HUES48 (cell line): ENCODE measurements around the gene ATAD2B.
"Not testable (repeated sequence)": the region's sequence is repeated elsewhere in the genome, so short reads cannot be mapped to it uniquely, and the experiment has no call there.

ENCODE experiments used
- H3K27ac ChIP-seq: one replicate; pipeline ENCODE4 v1.7.0; 2013; ENCODE audit warnings: low read depth, low read length, inconsistent platforms
- H3K27me3 ChIP-seq: 2 replicates; pipeline ENCODE4 v1.6.1; 2013; ENCODE audit warnings: mild to moderate bottlenecking, low read length; ENCODE audit not compliant: control insufficient read depth, insufficient read depth
- H3K36me3 ChIP-seq: 2 replicates; pipeline ENCODE4 v1.6.1; 2013; ENCODE audit warnings: low read length; ENCODE audit not compliant: control insufficient read depth, insufficient read depth
- H3K4me1 ChIP-seq: 2 replicates; pipeline ENCODE4 v1.6.1; 2013; ENCODE audit warnings: mild to moderate bottlenecking, low read length; ENCODE audit not compliant: control insufficient read depth, insufficient read depth
- H3K4me3 ChIP-seq: 2 replicates; pipeline ENCODE4 v1.5.1; 2013; ENCODE audit warnings: mild to moderate bottlenecking, low read depth, low read length
- H3K9ac ChIP-seq: 2 replicates; pipeline ENCODE4 v1.6.1; 2013; ENCODE audit warnings: mild to moderate bottlenecking, low read depth, low read length, moderate library complexity
- H3K9me3 ChIP-seq: 2 replicates; pipeline ENCODE4 v1.6.1; 2013; ENCODE audit warnings: low read length; ENCODE audit not compliant: control insufficient read depth, insufficient read depth

The ATAD2B gene

DNA sequence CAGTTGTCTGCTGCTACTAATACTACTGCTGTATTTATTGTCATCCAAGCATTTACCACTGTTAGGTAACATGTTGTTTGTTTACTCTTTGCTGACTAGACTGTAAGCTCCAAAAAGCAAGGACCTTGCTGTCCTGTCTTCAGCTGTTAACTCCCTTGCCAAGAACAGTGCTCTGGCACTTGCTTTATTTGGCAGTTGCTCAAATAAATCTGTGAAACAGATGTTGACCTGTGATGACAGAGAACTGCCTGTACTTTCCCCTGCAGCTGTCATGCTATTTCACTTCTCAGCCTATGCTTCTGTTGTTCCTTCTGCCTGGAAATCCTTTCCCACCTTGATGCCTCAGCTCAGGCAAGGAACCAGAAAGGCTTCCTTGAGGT, 181.2 kb downstream of the ATAD2B start:
- no peak overlapping the region for H3K27ac ChIP-seq

DNA sequence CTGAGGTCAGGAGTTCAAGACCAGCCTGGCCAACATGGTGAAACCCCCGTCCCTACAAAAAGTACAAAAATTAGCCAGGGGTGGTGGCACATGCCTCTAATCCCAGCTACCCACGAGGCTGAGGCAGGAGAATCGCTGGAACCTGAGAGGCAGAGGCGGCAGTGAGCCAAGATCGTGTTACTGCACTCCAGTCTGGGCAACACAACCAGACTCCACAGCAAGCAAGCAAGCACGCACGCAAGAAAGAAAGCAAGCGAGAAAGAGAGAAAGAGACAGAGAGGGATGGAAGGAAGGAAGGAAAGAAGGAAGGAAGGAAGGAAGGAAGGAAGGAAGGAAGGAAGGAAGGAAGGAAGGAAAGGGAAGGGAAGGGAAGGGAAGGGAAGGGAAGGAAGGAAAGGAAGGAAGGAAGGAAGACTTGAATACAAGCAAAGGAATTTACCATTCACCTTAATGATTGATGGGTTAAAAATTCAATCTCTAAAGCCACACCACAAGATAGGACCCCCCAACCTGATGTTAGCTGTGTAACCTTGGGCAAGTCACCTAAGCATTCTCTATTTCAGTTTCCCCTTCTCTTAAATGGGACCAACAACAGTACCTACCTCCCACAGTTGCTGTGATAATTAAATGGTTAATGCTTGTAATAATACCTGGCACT, 181.7 kb downstream of the ATAD2B start:
- no peak overlapping the region for H3K4me3 ChIP-seq
- peaks cover 11% of the 10 kb centered on the region for H3K4me1 ChIP-seq
- no peaks in the 10 kb centered on the region for H3K36me3 ChIP-seq
- H3K9me3 ChIP-seq, result no peaks in the 10 kb centered on the region
- H3K27me3 ChIP-seq, result no peaks in the 10 kb centered on the region
- H3K27ac ChIP-seq, result no peak overlapping the region
- no peak overlapping the region for H3K9ac ChIP-seq

More for the DNA sequence above, 181.2 kb downstream of the ATAD2B start:
- peaks cover 17% of the 10 kb centered on the region for H3K4me1 ChIP-seq
- no peak overlapping the region for H3K4me3 ChIP-seq
- no peak overlapping the region for H3K9ac ChIP-seq
- no peaks in the 10 kb centered on the region for H3K9me3 ChIP-seq
- H3K36me3 ChIP-seq, result no peaks in the 10 kb centered on the region
- no peaks in the 10 kb centered on the region for H3K27me3 ChIP-seq

GRCh38 chr2:23736783-23737182, 190.1 kb downstream of the ATAD2B start:
- H3K4me3 ChIP-seq, H3K9me3 ChIP-seq, H3K4me1 ChIP-seq, H3K9ac ChIP-seq, H3K27ac ChIP-seq, H3K36me3 ChIP-seq, H3K27me3 ChIP-seq: not testable (repeated sequence)

DNA sequence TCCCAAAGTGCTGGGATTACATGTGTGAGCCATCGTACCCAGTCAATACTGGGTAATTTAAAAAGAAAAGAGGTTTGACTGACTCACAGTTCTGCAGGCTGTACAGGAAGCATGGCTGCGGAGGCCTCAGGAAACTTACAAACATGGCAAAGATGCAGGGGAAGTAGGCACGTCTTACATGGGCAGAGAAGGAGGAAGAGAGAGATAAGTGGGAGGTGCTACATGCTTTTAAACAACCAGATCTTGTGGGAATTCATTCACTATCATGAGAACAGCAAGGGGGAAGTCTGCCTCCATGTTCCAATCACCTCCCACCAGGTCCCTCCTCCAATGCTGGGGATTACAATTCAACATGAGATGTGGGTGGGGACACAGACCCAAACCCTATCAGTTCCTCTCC, 192.5 kb downstream of the ATAD2B start:
- Histone ChIP-seq H3K4me1 (no peaks in the 10 kb centered on the region), H3K9ac (no peak overlapping the region), H3K36me3 (no peaks in the 10 kb centered on the region), H3K27ac (no peak overlapping the region), H3K27me3 (no peaks in the 10 kb centered on the region), H3K9me3 (peaks cover 4% of the 10 kb centered on the region; the same call in 1 of the 2 replicates), H3K4me3 (no peak overlapping the region)

DNA sequence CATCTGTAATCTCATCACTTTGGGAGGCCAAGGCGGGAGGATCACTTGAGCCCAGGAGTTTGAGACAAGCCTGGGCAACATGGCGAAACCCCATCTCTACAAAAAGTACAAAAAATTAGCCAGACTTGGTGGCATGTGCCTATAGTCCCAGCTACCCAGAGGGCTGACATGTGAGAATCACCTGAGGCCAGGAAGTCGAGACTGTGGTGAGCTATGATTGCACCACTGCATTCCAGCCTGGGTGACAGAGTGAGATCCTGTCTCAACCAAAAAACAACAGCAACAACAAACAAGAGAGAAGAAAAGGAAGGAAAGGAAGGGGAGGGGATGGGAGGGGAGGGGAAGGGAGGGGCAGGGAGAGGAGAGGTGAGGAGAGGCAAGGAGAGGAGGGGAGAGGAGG, 203.9 kb downstream of the ATAD2B start:
- H3K9me3 ChIP-seq, H3K27ac ChIP-seq, H3K9ac ChIP-seq, H3K4me1 ChIP-seq, H3K36me3 ChIP-seq, H3K4me3 ChIP-seq, H3K27me3 ChIP-seq: not testable (repeated sequence)

DNA sequence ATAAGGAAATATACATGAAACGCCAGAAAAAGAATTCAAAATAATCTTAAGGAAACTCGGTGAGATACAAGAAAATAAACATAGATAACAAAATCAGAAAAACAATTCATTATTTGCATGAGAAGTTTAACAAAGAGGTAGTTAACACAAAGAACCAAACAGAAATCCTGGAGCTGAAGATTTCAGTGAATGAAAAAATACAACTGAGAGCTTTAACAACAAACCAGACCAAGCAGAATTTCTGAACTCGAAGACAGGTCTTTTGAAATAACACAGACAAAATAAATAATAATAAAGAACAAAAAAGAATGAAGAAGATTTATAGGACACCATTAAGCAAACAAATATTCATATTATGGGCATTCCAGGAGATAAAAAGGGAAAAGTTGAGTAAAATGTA, 204.7 kb downstream of the ATAD2B start:
- Histone ChIP-seq H3K27me3 (no peaks in the 10 kb centered on the region), H3K4me3 (no peak overlapping the region), H3K9me3 (no peaks in the 10 kb centered on the region), H3K4me1 (no peaks in the 10 kb centered on the region), H3K9ac (no peak overlapping the region), H3K36me3 (no peaks in the 10 kb centered on the region), H3K27ac (no peak overlapping the region)

GRCh38 chr2:23721454-23721826, 205.5 kb downstream of the ATAD2B start:
- no peak overlapping the region for H3K4me3 ChIP-seq
- no peaks in the 10 kb centered on the region for H3K36me3 ChIP-seq
- no peaks in the 10 kb centered on the region for H3K4me1 ChIP-seq
- H3K27ac ChIP-seq, result no peak overlapping the region
- H3K9me3 ChIP-seq, result no peaks in the 10 kb centered on the region
- no peak overlapping the region for H3K9ac ChIP-seq
- H3K27me3 ChIP-seq, result no peaks in the 10 kb centered on the region

- Histone ChIP-seq H3K36me3 (no peaks in the 10 kb centered on the region), H3K27me3 (no peaks in the 10 kb centered on the region), H3K4me3 (no peak overlapping the region), H3K9ac (no peak overlapping the region), H3K9me3 (no peaks in the 10 kb centered on the region), H3K27ac (no peak overlapping the region), H3K4me1 (no peaks in the 10 kb centered on the region)
Observed at GRCh38 chr2:23720705-23721453, 206.0 kb downstream of the ATAD2B start.

GRCh38 chr2:23719716-23720115, 207.2 kb downstream of the ATAD2B start:
- Histone ChIP-seq H3K27ac (no peak overlapping the region), H3K4me3 (no peak overlapping the region), H3K36me3 (no peaks in the 10 kb centered on the region), H3K27me3 (no peaks in the 10 kb centered on the region), H3K4me1 (no peaks in the 10 kb centered on the region), H3K9ac (no peak overlapping the region), H3K9me3 (no peaks in the 10 kb centered on the region)

DNA sequence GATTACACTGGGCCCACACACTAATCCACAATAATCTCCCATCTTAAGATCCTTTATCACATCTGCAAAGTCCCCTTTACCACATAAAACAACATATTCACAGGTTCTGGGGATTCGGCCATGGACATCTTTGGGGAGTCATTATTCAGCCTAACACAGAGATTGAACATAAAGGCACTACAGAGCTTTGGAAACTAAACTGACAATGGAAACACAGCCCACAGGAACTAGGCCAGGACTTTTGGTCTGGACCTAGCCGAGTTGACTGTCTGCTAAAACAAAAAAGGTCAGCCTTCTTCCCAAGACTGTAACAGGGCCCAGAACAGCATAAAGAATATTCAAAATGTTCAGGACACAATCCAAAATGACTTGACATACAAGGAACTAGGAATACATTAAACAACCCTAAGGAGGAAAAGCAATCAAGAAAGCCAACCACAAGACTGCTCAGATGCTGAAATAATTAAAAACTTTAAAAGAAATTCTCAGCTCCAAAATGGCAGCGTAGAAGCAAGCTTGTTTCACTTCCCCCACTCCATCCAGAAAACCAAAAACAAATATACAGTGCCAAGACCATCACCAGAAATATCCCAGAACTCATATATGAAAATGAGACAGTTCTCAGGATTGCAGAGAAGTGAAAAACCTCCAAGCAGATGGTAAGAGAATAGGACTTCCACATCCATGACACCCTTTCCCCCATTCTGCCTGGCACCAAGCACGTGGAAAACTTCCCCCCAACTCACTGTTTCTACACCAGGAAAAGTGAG, 207.8 kb downstream of the ATAD2B start:
- H3K4me1 ChIP-seq, result no peaks in the 10 kb centered on the region
- no peaks in the 10 kb centered on the region for H3K36me3 ChIP-seq
- no peaks in the 10 kb centered on the region for H3K27me3 ChIP-seq
- H3K9ac ChIP-seq, result no peak overlapping the region
- no peaks in the 10 kb centered on the region for H3K9me3 ChIP-seq
- no peak overlapping the region for H3K4me3 ChIP-seq
- no peak overlapping the region for H3K27ac ChIP-seq

DNA sequence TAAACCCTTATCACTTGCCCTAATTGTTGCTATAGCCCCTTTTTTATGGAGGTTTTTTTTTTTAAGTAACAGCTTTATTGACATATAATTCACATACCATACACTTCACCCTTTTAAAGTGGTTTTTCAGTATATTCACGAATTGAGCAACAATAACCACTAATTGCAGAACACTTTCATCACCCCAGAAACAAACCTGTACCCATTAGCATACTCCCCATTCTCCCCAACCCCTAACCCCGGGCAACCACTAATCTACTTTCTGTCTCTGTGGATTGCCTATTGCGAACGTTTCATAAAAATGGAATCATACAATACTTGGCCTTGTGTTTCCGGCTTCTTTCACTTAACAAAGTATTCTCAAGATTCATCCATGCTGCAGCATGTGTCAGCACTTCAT, 213.6 kb downstream of the ATAD2B start:
- no peaks in the 10 kb centered on the region for H3K9me3 ChIP-seq
- peaks cover 13% of the 10 kb centered on the region for H3K4me1 ChIP-seq
- no peak overlapping the region for H3K9ac ChIP-seq
- no peaks in the 10 kb centered on the region for H3K27me3 ChIP-seq
- no peak overlapping the region for H3K4me3 ChIP-seq
- H3K27ac ChIP-seq, result no peak overlapping the region
- no peaks in the 10 kb centered on the region for H3K36me3 ChIP-seq
